H1 (cell line): Measurements from ENCODE around the gene FASTKD3.

ENCODE experiments used
- EZH2 ChIP-seq: fragments of 200-600 bp; sonication (generic); IDR thresholded peaks from 2 replicates; pipeline ENCODE4 v1.7.1; 2012; ENCODE audit warnings: low read depth, mild to moderate bottlenecking, moderate library complexity, low read length, inconsistent platforms; ENCODE audit not compliant: severe bottlenecking
- JUN ChIP-seq: IDR thresholded peaks from 2 replicates; pipeline ENCODE4 v1.6.1; 2011; ENCODE audit warnings: low read depth, mild to moderate bottlenecking, improper control_type of control experiment, low read length
- NRF1 ChIP-seq: IDR thresholded peaks from 2 replicates; pipeline ENCODE4 v1.6.1; 2011; ENCODE audit warnings: mild to moderate bottlenecking, low read depth, low read length, improper control_type of control experiment
- POLR2AphosphoS5 ChIP-seq: IDR thresholded peaks from 2 replicates; pipeline ENCODE4 v1.6.1; 2011; ENCODE audit warnings: low read depth, low read length
- RAD21 ChIP-seq, 2 experiments: IDR thresholded peaks in 1 of 2; conservative IDR thresholded peaks in 1 of 2; 2 replicates each; pipeline ENCODE4 v1.6.1; 2011; ENCODE audit warnings: low read depth in 2 of 2, low read length in 2 of 2, improper control_type of control experiment in 1 of 2, inconsistent platforms in 1 of 2, mild to moderate bottlenecking in 1 of 2, moderate library complexity in 1 of 2
- RFX5 ChIP-seq: IDR thresholded peaks from 2 replicates; pipeline ENCODE4 v1.6.1; 2011; ENCODE audit warnings: low read depth, low read length, improper control_type of control experiment, borderline replicate concordance
- TF ChIP-seq, protein P1 (sequence below): IDR thresholded peaks from 2 replicates; pipeline ENCODE4 v1.6.1; 2012; ENCODE audit warnings: inconsistent platforms

DNA sequence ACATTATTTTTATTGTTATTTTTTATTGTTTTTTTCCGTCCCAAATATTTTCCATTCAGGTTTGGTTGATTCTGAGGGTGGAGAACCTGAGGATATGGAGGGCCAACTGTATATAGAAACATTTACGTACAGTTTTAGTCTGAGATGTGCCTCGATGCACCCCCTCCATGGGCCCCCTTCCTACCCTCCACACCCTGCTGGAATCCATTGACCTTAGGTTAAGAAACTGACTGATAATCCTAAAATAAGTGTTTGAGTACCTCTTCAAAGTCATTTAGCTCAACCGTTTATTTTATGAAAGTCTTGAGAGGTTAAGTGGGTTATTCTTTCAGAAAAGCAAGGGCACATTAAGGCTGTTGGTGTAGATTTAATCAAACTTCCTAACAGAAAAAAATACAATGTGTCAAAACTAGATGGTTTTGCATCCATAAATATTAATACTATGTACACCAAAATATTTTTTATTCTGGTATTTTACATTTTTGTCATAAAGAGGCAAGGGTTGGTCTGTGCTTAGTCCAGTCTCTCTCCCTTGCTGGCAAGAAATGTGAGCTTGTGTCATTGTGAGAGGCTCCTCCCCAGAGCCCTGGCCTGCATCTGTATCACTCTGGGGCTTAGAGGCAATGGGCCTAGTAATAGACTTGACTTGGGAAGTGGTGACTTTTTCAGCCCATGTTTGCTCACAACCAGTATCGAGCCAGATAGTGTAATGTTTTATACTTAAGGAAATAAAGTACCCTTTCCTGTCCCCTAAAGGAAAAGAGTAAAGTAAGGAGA is 15.8 kb upstream of the FASTKD3 start:
- TF ChIP-seq, protein P1, sequence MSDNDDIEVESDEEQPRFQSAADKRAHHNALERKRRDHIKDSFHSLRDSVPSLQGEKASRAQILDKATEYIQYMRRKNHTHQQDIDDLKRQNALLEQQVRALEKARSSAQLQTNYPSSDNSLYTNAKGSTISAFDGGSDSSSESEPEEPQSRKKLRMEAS, result no peak
- TF ChIP-seq NRF1 (no peak), POLR2AphosphoS5 (no peak), RAD21 (IDR thresholded peaks at IDR 0.05 in 1 of 2, conservative IDR thresholded peaks at IDR 0.05 in 1 of 2; ENCODE audit: low read depth in 2 of 2, low read length in 2 of 2) (no peak), JUN (no peak), EZH2 (no peak), RFX5 (no peak)
